DND-41 (cell line): Measurements from ENCODE around the gene SULF2.

ENCODE experiments used
- ATAC-seq: fragments of 200-7000 bp; cut with Tn5 transposase; 3 replicates; pipeline ENCODE4 v1.9.1; 2021; ENCODE audit warnings: low read depth; ENCODE audit not compliant: insufficient read depth
- DNase-seq: peaks from one replicate; pipeline ENCODE4 v3.0.0-alpha.2; 2020
- H2AFZ ChIP-seq: 2 replicates; pipeline ENCODE4 v1.6.0; 2012; ENCODE audit warnings: low read depth, low read length
- H3K27ac ChIP-seq: 2 replicates; pipeline ENCODE4 v1.5.1; 2012; ENCODE audit warnings: low read length, inconsistent platforms
- H3K27me3 ChIP-seq: fragments of 200-600 bp; sonication (generic); 2 replicates; pipeline ENCODE4 v1.6.0; 2012; ENCODE audit warnings: low read length, mild to moderate bottlenecking, inconsistent platforms; ENCODE audit not compliant: insufficient read depth, poor library complexity
- H3K36me3 ChIP-seq: 2 replicates; pipeline ENCODE4 v1.5.1; 2012; ENCODE audit warnings: low read length, inconsistent platforms; ENCODE audit not compliant: insufficient read depth
- H3K4me1 ChIP-seq: 2 replicates; pipeline ENCODE4 v1.5.1; 2012; ENCODE audit warnings: mild to moderate bottlenecking, low read length; ENCODE audit not compliant: insufficient read depth
- H3K4me2 ChIP-seq: 2 replicates; pipeline ENCODE4 v1.6.0; 2012; ENCODE audit warnings: mild to moderate bottlenecking, moderate library complexity, low read length, inconsistent platforms; ENCODE audit not compliant: insufficient read depth
- H3K4me3 ChIP-seq, 2 experiments: fragments of 200-600 bp in 1 of 2; shearing (Covaris generic) in 1 of 2; 2 replicates each; pipeline ENCODE4 v1.5.1; 2012 to 2016; ENCODE audit warnings: inconsistent platforms in 2 of 2, low read length in 2 of 2, mild to moderate bottlenecking in 2 of 2, low read depth in 1 of 2, moderate library complexity in 1 of 2
- H3K79me2 ChIP-seq: 2 replicates; pipeline ENCODE4 v1.6.0; 2012; ENCODE audit warnings: low read length, inconsistent platforms; ENCODE audit not compliant: insufficient read depth
- H3K9ac ChIP-seq: 2 replicates; pipeline ENCODE4 v1.6.0; 2012; ENCODE audit warnings: low read depth, mild to moderate bottlenecking, inconsistent platforms, low read length, moderate library complexity
- H3K9me3 ChIP-seq: 2 replicates; pipeline ENCODE4 v1.5.1; 2012; ENCODE audit warnings: low read length, moderate library complexity, mild to moderate bottlenecking, inconsistent platforms; ENCODE audit not compliant: insufficient read depth, severe bottlenecking
- H4K20me1 ChIP-seq: 2 replicates; pipeline ENCODE4 v1.6.0; 2012; ENCODE audit warnings: low read length; ENCODE audit not compliant: insufficient read depth
- CTCF ChIP-seq: IDR thresholded peaks from 2 replicates; pipeline ENCODE4 v1.5.1; 2012; ENCODE audit warnings: borderline replicate concordance, low read length, moderate library complexity, mild to moderate bottlenecking; ENCODE audit not compliant: poor library complexity, severe bottlenecking; ENCODE audit errors: extremely low read depth
- EZH2 ChIP-seq: IDR thresholded peaks from 3 replicates; pipeline ENCODE4 v1.6.1; 2012; ENCODE audit warnings: borderline replicate concordance, low read depth, mild to moderate bottlenecking, moderate library complexity, low read length, inconsistent platforms; ENCODE audit not compliant: severe bottlenecking

The SULF2 gene

GRCh38 chr20:47790580-47790965 lies 5.3 kb upstream of the SULF2 start:
- Histone ChIP-seq H3K9ac (no peak overlapping the region), H3K79me2 (no peaks in the 10 kb centered on the region), H3K4me2 (no peak overlapping the region), H3K4me3 (no peak overlapping the region), H2AFZ (no peak overlapping the region), H3K9me3 (no peaks in the 10 kb centered on the region), H3K27ac (no peak overlapping the region), H4K20me1 (no peaks in the 10 kb centered on the region), H3K4me1 (no peaks in the 10 kb centered on the region), H3K27me3 (peaks cover 9% of the 10 kb centered on the region), H3K36me3 (no peaks in the 10 kb centered on the region)
- DNase-seq (no peak), ATAC-seq (no peak)
- TF ChIP-seq EZH2: no peak

- TF ChIP-seq CTCF: no peak
- no peak for TF ChIP-seq EZH2
Observed at GRCh38 chr20:47789764-47790579, 4.7 kb upstream of the SULF2 start.

GRCh38 chr20:47789081-47789763 lies 3.9 kb upstream of the SULF2 start:
- TF ChIP-seq CTCF (no peak), EZH2 (no peak)
- Histone ChIP-seq H3K4me2 (no peak overlapping the region), H3K27ac (no peak overlapping the region), H4K20me1 (no peaks in the 10 kb centered on the region), H3K4me3 (no peak overlapping the region), H3K4me1 (no peaks in the 10 kb centered on the region), H3K79me2 (no peaks in the 10 kb centered on the region), H3K9me3 (no peaks in the 10 kb centered on the region), H3K9ac (no peak overlapping the region), H3K27me3 (peaks cover 9% of the 10 kb centered on the region), H2AFZ (no peak overlapping the region), H3K36me3 (no peaks in the 10 kb centered on the region)
- no peak for DNase-seq
- ATAC-seq: no peak

More at GRCh38 chr20:47789764-47790579, 4.7 kb upstream of the SULF2 start:
- Histone ChIP-seq H2AFZ (no peak overlapping the region), H3K27ac (no peak overlapping the region), H3K36me3 (no peaks in the 10 kb centered on the region), H3K4me3 (no peak overlapping the region), H3K9me3 (no peaks in the 10 kb centered on the region), H3K9ac (no peak overlapping the region), H3K4me2 (no peak overlapping the region), H4K20me1 (no peaks in the 10 kb centered on the region), H3K79me2 (no peaks in the 10 kb centered on the region), H3K4me1 (no peaks in the 10 kb centered on the region), H3K27me3 (peaks cover 9% of the 10 kb centered on the region)
- ATAC-seq (no peak), DNase-seq (no peak)

GRCh38 chr20:47788741-47789080 lies 3.4 kb upstream of the SULF2 start:
- Histone ChIP-seq H3K4me3 (no peak overlapping the region), H3K4me1 (no peaks in the 10 kb centered on the region)
- ATAC-seq: no peak

More at GRCh38 chr20:47788741-47789080, 3.4 kb upstream of the SULF2 start:
- no peak overlapping the region for H3K27ac ChIP-seq
- no peak for TF ChIP-seq CTCF
- no peak for TF ChIP-seq EZH2
- H3K36me3 ChIP-seq: no peaks in the 10 kb centered on the region
- no peak overlapping the region for H3K9ac ChIP-seq
- no peaks in the 10 kb centered on the region for H3K9me3 ChIP-seq
- H3K4me2 ChIP-seq: no peak overlapping the region
- peaks cover 9% of the 10 kb centered on the region for H3K27me3 ChIP-seq
- H3K79me2 ChIP-seq: no peaks in the 10 kb centered on the region
- H2AFZ ChIP-seq: no peak overlapping the region
- DNase-seq: no peak
- no peaks in the 10 kb centered on the region for H4K20me1 ChIP-seq
